NCI-H128 (cell line): ENCODE results near the gene GIGYF2.
"Not testable (repeated sequence)": the region's sequence is repeated elsewhere in the genome, so short reads cannot be mapped to it uniquely, and the experiment has no call there.

Experiments
- DNase-seq: peaks from one replicate; lab custom pipeline; 2025; ENCODE audit not compliant: unreplicated experiment; lab: John Stamatoyannopoulos, UW

GIGYF2 gene

GRCh38 chr2:232890896-232891601 lies 193.9 kb downstream of the GIGYF2 start:
- DNase-seq = no peak

- no peak for DNase-seq
Measured at GRCh38 chr2:232891621-232892071, 194.5 kb downstream of the GIGYF2 start.

GRCh38 chr2:232892221-232892620 lies 195.1 kb downstream of the GIGYF2 start:
- DNase-seq = no peak

- DNase-seq = no peak
Measured at GRCh38 chr2:232892843-232893242, 195.7 kb downstream of the GIGYF2 start.

- DNase-seq = no peak
Measured at GRCh38 chr2:232893834-232894233, 196.7 kb downstream of the GIGYF2 start.

GRCh38 chr2:232894251-232894650 lies 197.1 kb downstream of the GIGYF2 start:
- no peak for DNase-seq

- no peak for DNase-seq
Measured at GRCh38 chr2:232894746-232895145, 197.6 kb downstream of the GIGYF2 start.

- no peak for DNase-seq
Measured at GRCh38 chr2:232896111-232896510, 199.0 kb downstream of the GIGYF2 start.

GRCh38 chr2:232896720-232897597 lies 199.8 kb downstream of the GIGYF2 start:
- no peak for DNase-seq

GRCh38 chr2:232897598-232898408 lies 200.7 kb downstream of the GIGYF2 start:
- DNase-seq = no peak

- DNase-seq = no peak
Measured at GRCh38 chr2:232898592-232899543, 201.7 kb downstream of the GIGYF2 start.

- DNase-seq = no peak
Measured at GRCh38 chr2:232900811-232901735, 203.9 kb downstream of the GIGYF2 start.

- DNase-seq = no peak
Measured at GRCh38 chr2:232901736-232902578, 204.8 kb downstream of the GIGYF2 start.

GRCh38 chr2:232903989-232904388 lies 206.9 kb downstream of the GIGYF2 start:
- DNase-seq = no peak

GRCh38 chr2:232906867-232907717 lies 210.0 kb downstream of the GIGYF2 start:
- not testable (repeated sequence) for DNase-seq

- DNase-seq = not testable (repeated sequence)
Measured at GRCh38 chr2:232907718-232908085, 210.6 kb downstream of the GIGYF2 start.

GRCh38 chr2:232908695-232909094 lies 211.6 kb downstream of the GIGYF2 start:
- no peak for DNase-seq
